Heart left ventricle (tissue), 16 donors: ENCODE measurements around the gene ABCC6. TPM values are rescaled to one million over a fixed set of nuclear protein-coding genes. Genes with fewer than 3 reads are reported as not detected.
A peak's percentile ranks its signal among the peaks of the same experiment; 100 is the strongest.
"Not testable (repeated sequence)": the region's sequence is repeated elsewhere in the genome, so short reads cannot be mapped to it uniquely, and the experiment has no call there.

ENCODE experiments used
- ATAC-seq, 4 donors: fragments of 200-7000 bp; cut with Tn5 transposase; one replicate each; pipeline ENCODE4 v1.9.1; 2020 to 2022; ENCODE audit warnings: moderate library complexity in 4 of 4, mild to moderate bottlenecking in 3 of 4, moderate number of reproducible peaks in 1 of 4
- DNase-seq, 5 donors: peaks; one replicate each; pipeline ENCODE4 v3.0.0-alpha.2; 2020
- H3K27ac ChIP-seq, 12 donors: fragments of 200-600 bp; sonication (generic) in 4 of 12; one replicate each; pipeline versions ENCODE4 v1.5.0 to v1.8.0; 2016 to 2022; ENCODE audit warnings: mild to moderate bottlenecking in 2 of 12
- H3K27me3 ChIP-seq, 9 donors: fragments of 200-600 bp; sonication (generic) in 2 of 9; one replicate each; pipeline versions ENCODE4 v1.5.1 to v1.8.0; 2016 to 2022; ENCODE audit warnings: mild to moderate bottlenecking in 3 of 9
- H3K36me3 ChIP-seq, 9 donors: fragments of 200-600 bp; sonication (generic) in 2 of 9; one replicate each; pipeline versions ENCODE4 v1.5.0 to v1.8.0; 2018 to 2022; ENCODE audit warnings: mild to moderate bottlenecking in 2 of 9
- H3K4me1 ChIP-seq, 12 donors: fragments of 200-600 bp; sonication (generic) in 4 of 12; one replicate each; pipeline versions ENCODE4 v1.5.0 to v1.8.0; 2016 to 2022; ENCODE audit warnings: mild to moderate bottlenecking in 3 of 12
- H3K4me3 ChIP-seq, 12 donors: fragments of 200-600 bp; sonication (generic) in 4 of 12; one replicate each; pipeline versions ENCODE4 v1.5.0 to v1.8.0; 2017 to 2022; ENCODE audit warnings: mild to moderate bottlenecking in 9 of 12, moderate library complexity in 4 of 12
- H3K9me3 ChIP-seq, 12 donors: fragments of 200-600 bp; sonication (generic) in 4 of 12; one replicate each; pipeline versions ENCODE4 v1.5.0 to v1.8.0; 2016 to 2022; ENCODE audit warnings: mild to moderate bottlenecking in 1 of 12
- POLR2A ChIP-seq, 2 donors: fragments of 450-650 bp; IDR thresholded peaks; one replicate each; pipeline ENCODE4 v1.6.1; 2017; ENCODE audit warnings: antibody characterized with exemption in 2 of 2, mild to moderate bottlenecking in 2 of 2, moderate library complexity in 2 of 2
- WGBS, 4 donors: extraction: QIAGEN DNeasy Blood & Tissue Kit in 2 of 4; methylation state at CpG; one replicate each; pipeline versions ENCODE4 v1.1.5 to v1.1.7; 2013 to 2018; 5-methylcytosine and 5-hydroxymethylcytosine counted together
- intact Hi-C, 10 donors: fragments of 100-400 bp; cut with DNase I; formaldehyde crosslinking; loops; one replicate each; pipeline versions ENCODE4 v1.11.1 to v1.14.2; 2022
- polyA plus RNA-seq, 2 donors: library from polyadenylated mRNA; stranded (reverse); fragments of 200-250 nt; gene quantifications; one replicate each; pipeline ENCODE4 v1.2.3, GENCODE V29; 2013
- total RNA-seq, 9 donors: library from RNA; depleted of rRNA in 2 of 9; stranded (reverse); fragments of >200 nt in 2 of 9; fragmentation: NEBNext Ultra II Directional in 3 of 9; extraction: Animal tissue kit (Norgen Biotek cat#: 25700) in 3 of 9; gene quantifications; one replicate each; pipeline versions ENCODE4 v1.1.0 to v1.2.4, GENCODE V29; 2016 to 2023
- TF ChIP-seq, protein P1 (sequence below), 12 donors: fragments of 200-600 bp; sonication (generic) in 4 of 12; IDR thresholded peaks; one replicate each; pipeline versions ENCODE4 v1.5.0 to v1.8.0; 2018 to 2022; ENCODE audit warnings: antibody characterized with exemption in 12 of 12, mild to moderate bottlenecking in 5 of 12
- donor health status: ischemic (EF 13 %, LVEDD 7.1; RV severe dilation, severe dysfunction).
- donor health status: healthy with polysubstance abuse.
- donor health status: DM: no; HTN: yes; CAD: no.
- donor health status: DM: no; HTN: no; CAD: no.
- donor health status: ischemic (EF 25% LVEDD 6.9; RV normal size, moderate dysfunction).
- donor health status: ischemic (EF 25% LVEDD 5.7; RV mildly dilated, moderate dysfunction).
- donor health status: healthy.
- donor health status: DM: yes; HTN: yes; CAD: no.
- donor health status: ischemic (EF 35%, LVEDD 5.7; RV mildly dilated, moderate dysfunction).
- donor health status: nonischemic (EF 11% LVEDD 7.7; RV severe dilation, severe dysfunction).
- donor health status: DM: yes; HTN: yes; CAD: no.
- donor health status: PGD.
- donor health status: ischemic (EF 29% LVEDD 5.4; RV normal size, mild dysfunction).
- donor health status: nonischemic (EF 23%, LVEDD 6.1; RV moderate dilation, normal function).

ABCC6 gene
- total and polyA plus RNA-seq, 11 donors, result 0.14 to 3.8 (median 1.3) TPM; not detected in 3

DNA sequence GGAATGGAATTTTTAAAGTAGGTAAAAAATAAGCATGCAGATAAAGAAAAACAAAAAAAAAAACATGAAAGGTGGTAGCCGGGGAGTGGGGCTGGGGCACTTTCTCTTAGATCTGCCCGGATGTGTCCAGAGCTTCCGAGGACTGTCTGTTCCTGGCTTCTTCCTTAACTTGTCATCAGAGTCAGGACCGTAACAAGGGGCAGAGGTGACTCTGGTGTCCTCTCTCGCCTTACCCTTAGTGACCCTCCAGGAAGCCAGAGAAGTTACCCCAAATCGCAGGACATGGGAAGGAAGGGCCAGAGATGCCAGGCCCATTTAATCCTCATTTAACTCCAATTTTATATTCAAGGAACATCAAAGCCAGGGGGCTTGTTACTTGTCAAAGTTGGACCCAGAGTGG is 115.5 kb downstream of the ABCC6 start:
- TF ChIP-seq, protein P1, sequence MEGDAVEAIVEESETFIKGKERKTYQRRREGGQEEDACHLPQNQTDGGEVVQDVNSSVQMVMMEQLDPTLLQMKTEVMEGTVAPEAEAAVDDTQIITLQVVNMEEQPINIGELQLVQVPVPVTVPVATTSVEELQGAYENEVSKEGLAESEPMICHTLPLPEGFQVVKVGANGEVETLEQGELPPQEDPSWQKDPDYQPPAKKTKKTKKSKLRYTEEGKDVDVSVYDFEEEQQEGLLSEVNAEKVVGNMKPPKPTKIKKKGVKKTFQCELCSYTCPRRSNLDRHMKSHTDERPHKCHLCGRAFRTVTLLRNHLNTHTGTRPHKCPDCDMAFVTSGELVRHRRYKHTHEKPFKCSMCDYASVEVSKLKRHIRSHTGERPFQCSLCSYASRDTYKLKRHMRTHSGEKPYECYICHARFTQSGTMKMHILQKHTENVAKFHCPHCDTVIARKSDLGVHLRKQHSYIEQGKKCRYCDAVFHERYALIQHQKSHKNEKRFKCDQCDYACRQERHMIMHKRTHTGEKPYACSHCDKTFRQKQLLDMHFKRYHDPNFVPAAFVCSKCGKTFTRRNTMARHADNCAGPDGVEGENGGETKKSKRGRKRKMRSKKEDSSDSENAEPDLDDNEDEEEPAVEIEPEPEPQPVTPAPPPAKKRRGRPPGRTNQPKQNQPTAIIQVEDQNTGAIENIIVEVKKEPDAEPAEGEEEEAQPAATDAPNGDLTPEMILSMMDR (IDR thresholded peaks at IDR 0.05), result no peak
- TF ChIP-seq POLR2A (IDR thresholded peaks at IDR 0.05), result no peak
- H3K4me1 ChIP-seq, result no peaks in the 10 kb centered on the region
- no peaks in the 10 kb centered on the region for H3K9me3 ChIP-seq
- no peak for ATAC-seq
- H3K36me3 ChIP-seq, result peaks cover 0 to 91% (median 63%) of the 10 kb centered on the region in 9 donors
- no peak overlapping the region for H3K4me3 ChIP-seq
- no peaks in the 10 kb centered on the region for H3K27me3 ChIP-seq
- H3K27ac ChIP-seq, result peak overlapping the region in 1 of 12 donors; percentile 60
- peak in 1 of 5 donors; percentile 2 for DNase-seq
- WGBS, 4 donors, result 76 to 86% (median 83%) methylated on average over 6 of the region's 6 CpGs
- intact Hi-C loops, result no loop called here

DNA sequence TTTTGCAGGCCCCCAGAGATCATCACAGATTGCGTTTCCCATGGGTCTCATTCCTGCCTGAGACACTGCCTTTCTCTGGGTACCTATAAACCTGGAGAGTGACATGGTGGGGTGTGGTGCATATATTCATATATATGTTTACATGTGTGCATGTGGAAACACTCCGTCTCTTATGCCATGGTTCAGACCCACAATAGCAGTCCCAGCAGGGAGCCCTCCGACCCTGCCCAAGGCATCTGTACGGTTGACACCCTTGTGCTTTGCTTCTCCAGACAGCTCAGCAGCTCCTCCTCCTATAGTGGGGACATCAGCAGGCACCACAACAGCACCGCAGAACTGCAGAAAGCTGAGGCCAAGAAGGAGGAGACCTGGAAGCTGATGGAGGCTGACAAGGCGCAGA is 116.8 kb downstream of the ABCC6 start:
- ATAC-seq, result no peak
- H3K36me3 ChIP-seq, result peaks cover 0 to 86% (median 60%) of the 10 kb centered on the region in 9 donors

DNA sequence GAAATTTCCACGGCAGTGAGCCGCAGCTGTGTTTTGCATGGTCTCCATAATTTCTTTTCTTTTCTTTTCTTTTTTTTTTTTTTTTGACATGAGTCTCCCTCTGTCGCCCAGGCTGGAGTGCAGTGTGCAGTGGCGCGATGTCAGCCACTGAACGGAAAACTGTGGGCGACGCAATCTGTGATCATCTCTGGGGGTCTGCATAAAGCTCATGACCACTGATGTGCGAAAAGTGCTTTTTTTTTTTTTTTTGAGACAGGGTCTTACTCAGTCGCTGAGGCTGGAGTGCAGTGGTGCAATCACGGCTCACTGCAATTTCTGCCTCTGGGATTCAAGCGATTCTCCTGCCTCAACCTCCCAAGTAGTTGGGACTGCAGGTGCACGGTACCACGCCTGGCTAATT is 117.6 kb downstream of the ABCC6 start:
- intact Hi-C loops, result no loop called here
- Histone ChIP-seq H3K27ac (no peak overlapping the region), H3K36me3 (peaks cover 0 to 79% (median 52%) of the 10 kb centered on the region in 9 donors), H3K4me1 (peaks cover 0 to 2% (median 0%) of the 10 kb centered on the region in 12 donors), H3K27me3 (no peaks in the 10 kb centered on the region), H3K9me3 (no peaks in the 10 kb centered on the region), H3K4me3 (no peak overlapping the region)
- DNase-seq (no peak), ATAC-seq (no peak)
- TF ChIP-seq POLR2A (IDR thresholded peaks at IDR 0.05), result no peak
- TF ChIP-seq, protein P1 (IDR thresholded peaks at IDR 0.05), result no peak
- 90 to 95% (median 92%) methylated on average over 14 of the region's 14 CpGs for WGBS, 4 donors

More for the DNA sequence above, 116.8 kb downstream of the ABCC6 start:
- no peak overlapping the region for H3K27ac ChIP-seq
- DNase-seq, result no peak
- 90 to 92% (median 91%) methylated on average over 6 of the region's 6 CpGs for WGBS, 4 donors
- no peaks in the 10 kb centered on the region for H3K4me1 ChIP-seq
- H3K27me3 ChIP-seq, result no peaks in the 10 kb centered on the region
- no peak overlapping the region for H3K4me3 ChIP-seq
- no peaks in the 10 kb centered on the region for H3K9me3 ChIP-seq
- TF ChIP-seq POLR2A (IDR thresholded peaks at IDR 0.05), result no peak
- TF ChIP-seq, protein P1 (IDR thresholded peaks at IDR 0.05), result no peak
- intact Hi-C loops, result no loop called here

DNA sequence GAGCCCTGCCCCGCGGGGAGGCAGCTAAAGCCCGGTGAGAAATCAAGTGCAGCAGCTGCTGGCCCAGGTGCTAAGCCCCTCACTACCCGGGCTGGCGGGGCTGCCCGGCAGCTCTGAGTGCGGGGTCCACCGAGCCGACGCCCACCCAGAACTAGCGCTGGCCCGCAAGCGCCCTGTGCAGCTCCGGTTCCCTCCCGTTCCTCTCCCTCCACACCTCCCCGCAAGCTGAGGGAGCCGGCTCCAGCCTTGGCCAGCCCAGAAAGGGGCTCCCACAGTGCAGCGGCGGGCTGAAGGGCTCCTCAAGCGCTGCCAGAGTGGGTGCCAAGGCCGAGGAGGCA is 118.5 kb downstream of the ABCC6 start:
- H3K9me3 ChIP-seq, H3K27ac ChIP-seq, intact Hi-C loops, ATAC-seq, DNase-seq, H3K27me3 ChIP-seq, H3K4me3 ChIP-seq: not testable (repeated sequence)
- Histone ChIP-seq H3K36me3 (peaks cover 0 to 71% (median 48%) of the 10 kb centered on the region in 9 donors), H3K4me1 (peaks cover 0 to 10% (median 0%) of the 10 kb centered on the region in 12 donors)
- 94 to 100% (median 98%) methylated on average over 4 to 21 of the region's 21 CpGs for WGBS, 4 donors

DNA sequence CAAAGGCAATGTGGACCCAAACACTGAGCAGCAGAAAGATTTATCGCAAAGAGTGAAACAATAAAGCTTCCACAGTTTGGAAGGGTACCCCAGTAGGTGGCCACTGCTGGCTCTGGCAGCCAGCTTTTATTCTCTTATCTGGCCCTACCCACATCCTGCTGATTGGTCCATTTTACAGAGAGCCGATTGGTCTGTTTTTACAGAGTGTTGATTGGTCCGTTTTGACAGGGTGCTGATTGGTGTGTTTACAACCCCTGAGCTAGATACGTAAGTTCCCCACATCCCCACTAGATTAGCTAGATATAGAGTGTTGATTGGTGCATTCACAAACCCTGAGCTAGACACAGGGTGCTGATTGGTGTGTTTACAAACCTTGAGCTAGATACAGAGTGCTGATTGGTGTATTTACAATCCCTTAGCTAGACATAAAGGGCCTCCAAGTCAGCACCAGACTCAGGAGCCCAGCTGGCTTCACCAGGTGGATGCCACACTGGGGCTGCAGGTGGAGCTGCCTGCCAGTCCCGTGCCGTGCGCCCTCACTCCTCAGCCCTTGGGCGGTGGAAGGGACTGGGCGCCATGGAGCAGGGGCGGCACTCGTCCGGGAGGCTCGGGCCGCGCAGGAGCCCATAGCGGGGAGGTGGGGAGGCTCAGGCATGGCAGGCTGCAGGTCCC is 119.0 kb downstream of the ABCC6 start:
- H3K9me3 ChIP-seq, H3K27ac ChIP-seq, H3K27me3 ChIP-seq, intact Hi-C loops, ATAC-seq, H3K4me3 ChIP-seq, DNase-seq: not testable (repeated sequence)
- peaks cover 0 to 66% (median 45%) of the 10 kb centered on the region in 9 donors for H3K36me3 ChIP-seq
- peaks cover 0 to 10% (median 0%) of the 10 kb centered on the region in 12 donors for H3K4me1 ChIP-seq
- 92 to 95% (median 94%) methylated on average over 11 to 16 of the region's 16 CpGs for WGBS, 4 donors
